GM15510 (cell line): Measurements from ENCODE around the gene SAP30BP.

Source experiments
- POLR2A ChIP-seq: IDR thresholded peaks from 3 replicates; pipeline ENCODE4 v1.6.1; 2011; ENCODE audit warnings: borderline replicate concordance; ENCODE audit not compliant: insufficient read length; ENCODE audit errors: extremely low read depth

SAP30BP gene

DNA sequence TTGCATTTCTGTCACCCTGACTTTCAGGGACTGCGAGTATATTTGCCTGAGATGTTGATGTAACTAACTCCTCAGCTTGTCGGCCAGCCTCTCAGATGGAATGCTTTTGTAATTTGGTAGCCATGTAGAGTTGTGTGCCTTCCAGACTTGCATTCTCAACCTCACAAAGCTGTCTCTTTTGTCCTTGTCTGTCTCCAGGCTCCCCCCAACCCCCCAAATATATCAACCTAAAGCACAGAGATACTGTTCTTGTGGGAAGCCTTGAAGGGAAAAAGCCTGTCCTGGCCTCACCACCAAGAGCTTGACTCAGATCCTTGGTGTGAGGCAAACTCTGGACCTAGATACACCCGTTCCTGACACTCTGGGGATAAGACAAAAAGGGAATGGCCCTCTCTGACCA is 18.4 kb downstream of the SAP30BP start:
- no peak for TF ChIP-seq POLR2A

DNA sequence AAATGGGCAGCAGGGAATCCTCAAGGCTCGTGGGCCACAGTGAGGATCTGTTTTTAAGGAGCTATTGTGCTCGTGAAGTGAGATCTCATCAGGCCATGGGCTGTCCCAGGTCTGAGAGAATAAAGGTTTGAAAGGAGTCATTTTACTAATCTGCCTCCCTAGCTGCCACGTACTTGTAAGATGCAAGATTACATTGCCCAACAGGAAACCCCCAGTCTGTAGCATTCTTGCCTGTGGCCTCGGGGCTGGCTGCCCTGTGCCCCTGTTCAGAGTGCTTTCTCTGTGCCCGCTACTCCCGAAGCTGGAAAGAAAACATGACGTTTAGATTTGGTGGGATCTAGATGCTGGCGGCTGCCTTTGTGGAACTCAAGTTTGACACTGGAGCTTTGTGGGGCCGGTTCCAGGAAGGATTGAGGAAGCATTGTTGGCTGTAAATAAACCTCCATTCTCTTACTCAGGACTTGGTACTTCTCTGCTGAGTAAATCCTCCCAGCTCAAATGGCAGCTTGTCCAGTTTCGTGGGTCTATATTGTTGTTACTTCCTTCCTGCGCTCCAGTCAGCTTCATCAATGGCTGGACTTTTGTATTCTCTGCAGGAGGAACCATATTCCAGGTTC is 21.2 kb downstream of the SAP30BP start:
- TF ChIP-seq POLR2A = no peak

DNA sequence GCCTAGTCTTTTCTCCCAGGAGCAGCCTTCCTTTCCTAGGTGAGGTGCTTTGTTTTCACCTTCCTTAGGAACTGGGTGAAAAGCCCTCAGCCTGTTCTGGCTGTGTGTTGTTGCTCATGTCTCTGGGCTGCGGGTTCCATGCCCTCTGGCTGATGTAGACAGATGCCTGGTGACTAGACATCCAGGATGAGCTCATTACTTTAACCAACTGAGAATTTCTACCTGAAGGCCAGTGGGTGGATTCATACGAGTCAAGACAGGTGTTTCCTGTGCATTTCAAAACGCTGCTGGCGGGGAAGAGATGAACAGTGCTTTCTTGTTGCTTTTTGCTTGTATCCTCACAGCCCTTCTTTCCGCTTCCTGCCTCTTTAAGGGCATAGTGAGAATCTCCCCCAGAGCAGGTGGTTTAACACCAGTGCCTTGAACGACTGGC is 22.3 kb downstream of the SAP30BP start:
- no peak for TF ChIP-seq POLR2A

DNA sequence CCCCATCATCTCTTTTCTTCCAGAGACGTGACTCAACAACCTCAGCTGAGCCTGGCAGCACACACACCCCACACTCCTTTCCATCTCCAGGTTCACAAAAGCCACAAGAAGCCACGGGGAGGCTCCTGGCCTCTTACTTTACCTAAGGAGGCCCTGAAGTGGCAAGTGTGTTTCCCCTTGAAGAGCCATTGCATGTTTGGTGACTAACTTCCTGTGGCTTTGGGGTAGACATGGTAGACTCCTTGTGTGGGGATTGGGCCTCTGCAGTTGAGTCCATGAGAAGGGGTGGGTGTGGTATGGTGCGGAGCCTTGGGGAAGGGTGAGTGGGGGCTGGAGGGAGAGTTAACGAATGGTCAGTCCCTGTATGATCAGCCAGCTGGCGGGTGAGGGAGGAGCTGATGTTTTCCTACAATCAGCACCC is 24.2 kb downstream of the SAP30BP start:
- no peak for TF ChIP-seq POLR2A

DNA sequence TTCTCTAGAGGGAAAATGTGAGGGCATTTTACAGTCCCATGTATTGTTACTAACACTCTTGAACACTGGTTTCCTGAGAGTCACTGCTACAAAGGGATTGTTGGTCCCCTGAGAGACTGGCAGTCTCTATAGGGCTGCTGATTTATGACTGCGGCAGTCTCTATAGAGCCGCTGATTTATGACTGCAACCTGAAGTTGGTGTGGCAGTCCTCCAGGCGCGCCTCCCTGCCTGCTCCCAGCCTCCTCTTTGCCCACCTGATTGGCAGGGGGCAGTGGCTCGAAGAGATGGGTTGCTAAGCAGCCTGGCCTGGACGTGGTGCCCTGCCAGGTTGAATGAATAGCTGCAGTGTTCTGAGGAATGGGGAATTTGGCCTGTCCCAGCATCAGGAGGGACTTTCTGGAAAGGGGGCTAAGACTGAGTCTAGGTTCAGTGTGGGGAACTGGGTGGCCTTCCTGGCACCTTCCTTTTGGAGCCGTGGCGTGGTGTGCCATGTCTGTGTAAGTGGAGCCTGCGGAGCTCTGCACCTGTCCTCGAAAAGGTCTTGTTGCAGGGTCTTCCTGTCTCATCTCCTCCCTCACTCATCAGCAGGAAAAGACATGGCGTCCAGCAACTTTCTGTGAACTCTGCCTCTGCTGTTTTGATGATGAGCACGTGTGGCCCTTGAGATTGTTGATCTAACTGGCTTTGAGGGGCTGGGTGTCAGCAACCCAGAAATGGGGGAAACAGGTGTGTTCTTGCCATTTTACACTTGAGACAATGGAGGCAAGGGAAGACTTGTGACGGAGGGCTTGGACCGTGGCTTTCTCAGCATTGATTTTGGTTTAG is 24.9 kb downstream of the SAP30BP start:
- no peak for TF ChIP-seq POLR2A

DNA sequence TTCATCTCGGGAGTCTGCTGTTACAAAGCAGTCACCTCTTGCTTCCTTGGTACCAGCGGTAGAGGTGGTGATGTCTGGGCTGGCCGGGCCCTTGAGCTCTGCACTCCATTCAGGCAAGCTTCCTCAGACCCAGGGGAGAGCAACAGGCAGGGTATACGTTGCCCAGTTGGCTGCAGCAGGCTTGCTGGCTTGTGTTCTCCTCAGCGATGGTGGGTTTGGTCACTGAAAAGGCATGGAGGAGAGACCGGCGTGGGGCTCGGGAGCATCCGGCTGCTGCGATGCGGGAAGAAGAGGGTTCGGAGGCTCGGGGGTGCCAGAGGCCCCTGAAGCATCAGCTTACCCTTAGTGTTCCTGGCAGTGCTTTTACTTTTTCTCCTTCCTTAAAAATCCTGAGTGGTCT is 25.8 kb downstream of the SAP30BP start:
- TF ChIP-seq POLR2A = no peak

DNA sequence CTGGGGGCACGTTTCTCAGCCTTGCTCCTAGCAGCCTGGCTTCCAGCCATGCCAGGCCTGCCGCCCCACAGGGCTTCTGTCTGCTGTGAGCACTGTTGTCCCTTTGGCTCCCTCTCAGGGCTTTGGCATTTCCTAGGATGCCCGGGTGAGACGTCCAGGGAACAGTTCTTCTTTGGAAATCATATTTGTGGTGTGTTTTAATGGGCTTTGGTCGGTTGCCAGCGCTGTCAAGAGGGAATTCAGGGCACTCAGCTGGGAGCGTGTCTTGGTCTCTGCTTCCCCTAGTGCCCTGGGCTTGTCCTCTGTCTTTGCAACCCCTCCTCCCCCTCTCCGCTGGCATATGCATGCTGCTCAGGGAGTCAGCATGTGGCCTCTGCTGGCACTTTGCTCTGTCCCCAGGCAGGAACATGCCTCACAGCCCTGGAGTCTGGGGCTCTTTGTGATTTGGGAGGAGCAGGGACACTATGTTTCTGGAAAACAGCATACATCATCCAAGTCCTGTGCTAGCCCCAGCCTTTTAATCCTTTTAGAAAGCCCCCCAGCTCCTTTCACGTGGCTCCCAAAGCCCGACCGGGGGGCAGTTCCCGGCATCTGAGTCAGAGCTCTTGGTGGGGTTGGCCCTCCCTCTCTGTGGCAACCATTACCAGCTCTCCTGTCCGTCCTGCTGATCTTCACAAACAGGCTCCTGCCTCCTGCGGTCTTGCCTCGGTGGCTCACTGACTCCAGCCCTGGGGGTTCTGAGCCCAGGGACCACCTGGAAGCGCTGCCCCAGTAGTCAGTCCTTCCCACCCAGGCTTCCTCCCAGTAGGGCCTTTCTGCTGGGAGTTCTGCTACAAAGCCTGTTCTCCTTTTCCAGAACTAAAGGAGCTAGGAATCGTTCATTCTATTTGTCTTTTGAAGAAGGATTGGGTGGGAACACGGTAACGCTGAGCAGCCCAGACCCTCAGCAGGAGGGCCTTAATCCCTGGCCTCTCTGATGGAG is 26.7 kb downstream of the SAP30BP start:
- TF ChIP-seq POLR2A = no peak

DNA sequence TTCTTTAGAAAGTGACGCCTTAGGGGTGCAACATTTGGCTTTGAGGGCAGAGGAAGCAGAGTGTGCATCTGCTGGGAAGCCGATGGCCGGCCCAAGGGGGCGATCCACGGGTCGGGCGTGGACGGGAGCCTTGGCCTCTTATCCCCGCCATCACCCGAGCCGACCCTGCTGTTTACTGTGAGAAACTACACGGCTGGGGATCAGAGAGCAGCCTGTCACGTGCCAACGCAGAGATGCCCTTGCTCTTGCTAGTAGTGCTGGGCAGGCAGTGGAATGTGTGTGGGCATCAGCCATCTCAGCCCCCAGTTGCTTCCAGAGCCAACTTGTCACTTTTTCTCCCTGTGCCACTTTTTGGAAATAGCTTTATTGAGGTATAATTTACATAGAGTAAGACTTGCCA is 27.4 kb downstream of the SAP30BP start:
- no peak for TF ChIP-seq POLR2A

DNA sequence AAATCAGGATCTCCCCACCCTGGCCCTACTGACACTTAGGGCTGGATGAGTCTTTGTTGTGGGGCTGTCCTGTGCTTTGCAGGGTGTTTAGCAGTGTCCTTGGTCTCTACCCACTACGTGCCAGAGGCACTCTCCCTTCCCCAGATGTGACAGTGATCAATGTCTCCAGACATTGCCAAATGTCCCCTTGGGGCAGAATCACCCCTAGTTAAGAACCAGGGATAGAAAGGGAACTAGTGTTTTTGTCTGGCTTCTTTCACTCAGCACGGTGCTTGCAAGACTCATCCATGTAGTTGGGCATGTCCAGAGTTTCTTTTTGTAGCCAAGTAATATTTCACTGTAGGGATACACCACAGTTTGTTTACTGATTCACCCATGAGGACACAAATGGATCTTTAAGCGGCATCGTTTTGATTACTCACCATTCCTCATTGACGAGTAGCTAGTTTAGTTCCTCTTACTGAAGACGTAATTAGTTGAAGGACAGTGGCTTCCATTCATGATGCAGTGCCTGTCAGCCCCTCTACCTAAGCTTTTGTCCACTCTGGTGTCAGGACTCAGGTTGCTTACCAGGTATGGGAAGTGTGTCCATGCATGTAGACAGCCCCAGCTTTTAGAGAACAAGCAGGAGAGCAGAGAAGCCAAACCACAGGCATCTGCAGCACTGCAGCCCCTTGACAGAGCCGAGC is 28.1 kb downstream of the SAP30BP start:
- no peak for TF ChIP-seq POLR2A

DNA sequence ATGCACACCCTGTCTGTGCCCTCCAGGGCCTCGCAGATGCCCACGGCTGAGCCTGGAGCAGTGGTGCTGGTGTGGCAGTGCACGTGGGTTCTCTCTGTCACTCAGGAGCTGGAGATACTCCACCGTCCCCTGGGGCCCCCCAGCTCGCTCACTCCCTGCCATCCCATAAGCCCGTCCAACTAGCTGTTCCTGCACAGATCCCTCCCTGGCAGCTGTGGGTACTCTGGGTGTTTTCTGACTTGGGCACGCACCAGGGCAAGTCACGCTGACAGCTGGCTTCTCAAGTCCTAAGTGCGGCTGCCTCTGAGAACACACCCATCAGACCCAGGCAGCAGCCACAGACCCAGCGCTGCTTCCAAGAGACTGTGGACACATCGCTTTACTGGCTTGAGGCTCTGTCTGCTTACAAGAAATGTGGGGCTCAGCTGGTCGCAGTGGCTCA is 28.7 kb downstream of the SAP30BP start:
- TF ChIP-seq POLR2A = no peak

DNA sequence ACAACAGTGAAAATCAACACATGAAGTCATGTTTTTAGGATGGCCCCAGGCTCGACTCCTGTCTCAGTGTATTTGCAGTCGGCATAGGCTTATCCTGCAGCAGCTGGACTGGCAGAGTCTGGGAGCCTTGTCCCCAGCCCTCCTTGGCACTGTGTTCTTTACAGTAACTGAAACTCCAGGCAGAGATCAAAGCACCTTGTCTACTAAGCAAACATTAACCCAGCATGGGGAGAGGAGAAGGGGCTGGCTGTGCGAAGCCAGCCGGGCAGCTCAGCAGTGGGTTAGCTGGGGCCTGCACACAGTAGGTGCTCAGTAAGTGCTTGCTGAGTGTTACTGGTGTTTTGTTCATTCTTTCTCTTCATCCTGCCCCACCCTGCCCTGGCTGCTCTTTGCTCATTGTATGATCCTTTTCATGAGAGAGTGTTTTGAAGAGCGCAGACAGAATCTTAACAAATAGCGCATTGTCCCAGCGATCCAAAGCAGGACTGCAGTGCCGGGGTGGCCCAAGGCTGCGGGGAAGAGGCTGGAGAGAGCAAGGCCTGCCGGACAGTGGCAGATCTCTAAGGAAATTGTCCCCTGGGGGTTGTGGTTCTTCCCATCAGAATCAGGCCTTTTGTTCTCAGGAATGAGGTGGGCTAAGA is 30.6 kb downstream of the SAP30BP start:
- TF ChIP-seq POLR2A = no peak

DNA sequence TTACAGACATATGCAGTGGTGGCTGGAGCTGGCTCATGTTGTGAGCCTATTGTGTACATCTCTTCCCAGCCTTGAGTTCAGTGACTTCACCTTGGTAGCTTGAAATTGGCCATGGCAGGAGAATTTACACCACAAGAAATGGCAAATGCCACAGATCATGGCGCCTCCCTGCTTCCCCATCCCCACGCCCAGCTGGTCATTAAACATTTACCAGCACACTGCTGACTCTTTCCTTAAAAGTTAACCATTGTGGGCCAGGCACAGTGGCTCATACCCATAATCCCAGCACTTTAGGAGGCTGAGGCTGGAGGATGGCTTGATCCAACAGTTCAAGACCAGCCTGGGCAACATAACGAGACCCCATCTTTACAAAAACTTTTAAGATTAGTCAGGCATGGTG is 31.5 kb downstream of the SAP30BP start:
- TF ChIP-seq POLR2A = no peak

DNA sequence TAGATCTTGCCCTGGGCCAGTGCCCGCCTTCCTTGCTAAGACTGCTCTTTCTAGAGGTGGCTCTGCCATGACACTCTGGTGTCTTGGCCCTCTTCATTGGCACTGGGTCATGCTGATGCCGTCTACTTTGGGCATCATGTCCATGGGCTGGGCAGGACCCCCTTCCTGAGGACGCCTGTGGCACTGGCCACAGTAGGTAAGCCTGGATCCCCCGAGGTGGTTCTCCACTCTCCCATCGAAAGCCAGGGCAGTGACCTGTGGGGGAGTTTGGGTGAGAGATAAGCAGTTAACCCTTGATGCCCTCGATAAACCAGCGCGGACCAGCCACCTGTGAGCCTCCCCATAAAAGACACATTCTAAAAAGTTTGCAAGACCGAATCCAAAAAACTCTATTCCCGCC is 34.1 kb downstream of the SAP30BP start:
- TF ChIP-seq POLR2A = no peak

DNA sequence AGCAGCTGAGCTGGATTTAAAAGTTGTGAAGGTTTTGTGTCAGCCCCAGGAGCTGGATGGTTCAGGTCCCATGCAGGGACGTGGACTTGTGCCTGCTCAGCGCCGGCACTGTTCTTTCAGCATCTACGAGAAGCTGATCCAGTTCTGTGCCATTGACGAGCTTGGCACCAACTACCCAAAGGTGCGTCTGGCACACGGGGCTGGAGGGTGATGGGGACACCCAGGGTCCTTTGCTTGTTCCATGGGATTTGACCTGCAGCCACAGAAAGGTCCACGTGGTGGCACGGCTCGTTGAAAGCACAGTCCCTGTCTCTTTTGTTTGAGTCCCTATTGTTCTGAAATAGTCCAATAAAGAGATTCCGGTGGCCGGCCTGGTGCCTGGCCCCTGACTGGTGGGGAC is 36.1 kb downstream of the SAP30BP start:
- TF ChIP-seq POLR2A = no peak
